HS-27A (cell line): Measurements from ENCODE around the gene CD6.
"Not testable (repeated sequence)": the region's sequence is repeated elsewhere in the genome, so short reads cannot be mapped to it uniquely, and the experiment has no call there.

Experiments
- DNase-seq: peaks from one replicate; pipeline ENCODE4 v3.0.0-alpha.2; 2012; ENCODE audit warnings: low read depth, missing footprints

CD6 gene

DNA sequence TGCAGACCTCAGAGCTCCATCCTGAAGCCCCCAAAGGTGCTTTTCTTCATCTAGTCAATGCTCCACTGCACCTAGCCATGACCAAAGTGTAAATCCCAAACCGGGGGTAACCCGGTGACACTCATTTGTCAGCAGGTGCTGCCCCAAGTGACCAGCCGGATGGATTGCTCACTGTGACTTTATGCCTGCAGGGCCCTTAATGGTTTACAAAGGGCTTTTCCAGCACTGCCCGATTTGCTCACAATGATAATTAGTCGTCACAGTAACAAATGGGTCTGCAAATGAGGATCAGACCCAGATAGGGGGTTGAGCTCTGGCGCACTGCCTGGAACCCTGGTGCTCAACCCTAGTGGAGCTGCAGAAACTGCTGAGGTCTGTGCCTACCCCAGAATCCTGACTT lies 85.1 kb downstream of the CD6 start:
- no peak for DNase-seq

DNA sequence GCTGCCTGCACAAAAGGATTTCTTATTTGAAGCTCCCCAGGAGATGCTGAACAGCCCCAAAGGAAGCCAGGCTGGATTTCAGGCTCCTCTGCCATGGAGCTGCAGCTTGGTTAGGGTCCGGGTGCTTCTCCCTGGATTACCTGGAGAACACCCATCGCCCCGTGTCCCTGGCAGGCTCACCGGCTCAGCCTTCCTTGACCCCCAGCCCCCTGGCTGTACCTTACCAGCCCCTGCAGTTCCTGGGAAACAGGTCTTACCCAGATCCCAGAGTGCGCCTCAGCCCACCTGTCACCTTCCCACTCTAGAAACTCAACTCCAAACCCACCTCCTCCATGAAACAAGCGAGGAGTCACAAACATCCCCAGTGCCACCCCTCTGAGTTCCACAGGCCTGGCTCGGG lies 85.5 kb downstream of the CD6 start:
- DNase-seq = no peak

DNA sequence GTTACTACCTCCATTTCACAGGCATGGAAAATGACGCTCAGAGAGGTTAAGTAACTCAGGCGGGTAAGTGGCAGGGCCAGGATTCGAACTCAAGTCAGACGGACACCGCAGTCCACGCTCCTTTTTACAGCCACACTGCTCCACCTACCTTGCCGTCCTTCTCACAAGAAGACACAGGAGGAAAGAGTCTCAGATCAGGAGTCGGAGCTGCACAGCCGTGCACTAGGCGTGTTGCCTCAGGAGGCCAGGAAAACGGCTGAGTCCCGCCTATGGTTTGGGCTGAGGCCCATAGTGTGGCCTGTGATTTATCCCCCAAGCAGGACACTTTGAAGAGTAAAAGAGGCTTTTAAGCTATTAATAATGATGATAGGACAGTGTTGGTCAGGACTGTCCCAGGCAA lies 86.1 kb downstream of the CD6 start:
- no peak for DNase-seq

DNA sequence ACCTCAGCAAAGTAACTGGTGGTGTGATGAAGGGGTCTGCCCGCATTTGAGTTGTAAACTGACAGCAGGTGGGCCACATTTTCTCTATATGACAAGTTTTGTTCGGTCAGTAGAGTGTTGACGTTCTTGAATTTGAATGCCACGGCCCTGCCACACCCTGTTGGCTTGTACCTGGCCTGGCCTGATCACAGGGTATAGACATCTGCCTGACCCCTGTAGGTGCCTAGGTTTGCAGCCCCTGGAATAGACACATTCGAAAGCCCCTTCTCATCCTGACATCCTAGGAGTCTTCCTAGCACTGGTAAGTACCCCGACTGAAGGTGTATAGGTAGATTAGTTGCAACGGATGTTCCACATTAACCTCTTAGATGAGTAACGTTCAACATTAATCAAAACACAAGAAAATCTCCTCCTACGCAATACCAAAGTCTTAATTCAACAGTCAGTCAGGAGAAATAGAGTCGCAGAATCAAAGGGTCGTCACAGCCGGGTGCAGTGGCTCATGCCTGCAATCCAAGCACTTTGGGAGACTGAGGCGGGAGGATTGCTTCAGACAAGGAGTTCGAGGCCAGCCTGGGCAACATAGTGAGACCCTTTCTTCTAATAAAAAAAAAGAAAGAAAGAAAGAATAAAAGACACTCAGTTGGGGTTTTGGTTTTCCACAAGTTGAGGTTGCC lies 87.2 kb downstream of the CD6 start:
- no peak for DNase-seq

DNA sequence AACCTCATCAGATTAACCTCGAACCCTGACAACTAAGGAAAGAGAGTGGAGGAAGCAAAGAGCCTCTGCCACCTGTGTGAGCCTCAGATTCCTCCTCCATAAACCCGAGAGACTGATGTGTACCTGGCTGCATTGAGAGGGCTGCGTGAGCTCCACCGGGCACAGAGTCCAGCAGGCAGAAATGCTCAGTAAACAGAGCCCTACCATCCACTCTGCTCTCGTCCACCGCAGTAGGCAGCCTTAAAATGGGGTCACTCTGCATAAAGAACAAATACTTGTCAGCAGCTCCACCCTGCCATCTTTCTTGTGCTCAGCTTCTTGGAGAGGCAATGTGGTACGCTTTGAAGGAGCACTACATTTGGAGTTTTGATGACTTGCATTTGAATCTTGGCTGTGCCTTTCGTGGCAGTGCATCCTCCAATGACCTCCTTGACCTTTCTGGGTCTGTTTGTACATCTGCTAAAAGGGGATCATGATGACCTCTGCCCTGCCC lies 87.8 kb downstream of the CD6 start:
- no peak for DNase-seq

DNA sequence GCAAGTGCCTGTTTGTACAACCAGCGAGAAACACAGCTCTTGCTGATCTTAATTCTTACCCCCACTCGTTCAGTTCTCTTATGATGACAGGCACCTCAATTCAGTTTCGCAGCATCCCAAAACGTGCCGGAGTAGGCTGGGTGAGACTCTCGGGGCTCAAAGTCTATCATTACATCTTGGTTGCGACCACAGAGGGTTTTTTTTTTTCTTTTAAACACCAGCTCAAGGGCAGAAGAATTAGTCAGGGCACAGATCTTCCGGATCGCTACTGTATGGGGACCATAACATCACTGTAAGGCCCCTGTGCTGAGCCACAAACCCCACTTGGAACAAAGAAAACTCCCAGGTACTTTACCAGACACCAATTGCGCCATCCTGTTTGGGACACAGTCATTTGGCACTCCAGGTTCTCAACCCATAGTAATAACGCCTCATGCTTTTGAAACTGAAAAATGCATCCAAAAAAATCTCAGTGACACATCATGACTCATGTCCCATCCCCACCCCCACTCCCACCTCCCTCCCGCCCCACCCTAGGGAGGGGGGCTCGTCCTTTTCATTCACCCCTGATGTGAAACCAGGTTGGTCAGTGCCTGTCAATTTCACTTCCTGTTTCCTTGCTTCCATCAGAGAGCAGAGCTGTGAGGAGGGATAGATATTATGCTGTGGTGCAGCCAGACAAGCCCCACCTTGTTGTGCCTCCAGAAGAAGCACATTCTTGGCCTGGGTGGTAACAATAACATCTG lies 89.8 kb downstream of the CD6 start:
- DNase-seq = no peak

DNA sequence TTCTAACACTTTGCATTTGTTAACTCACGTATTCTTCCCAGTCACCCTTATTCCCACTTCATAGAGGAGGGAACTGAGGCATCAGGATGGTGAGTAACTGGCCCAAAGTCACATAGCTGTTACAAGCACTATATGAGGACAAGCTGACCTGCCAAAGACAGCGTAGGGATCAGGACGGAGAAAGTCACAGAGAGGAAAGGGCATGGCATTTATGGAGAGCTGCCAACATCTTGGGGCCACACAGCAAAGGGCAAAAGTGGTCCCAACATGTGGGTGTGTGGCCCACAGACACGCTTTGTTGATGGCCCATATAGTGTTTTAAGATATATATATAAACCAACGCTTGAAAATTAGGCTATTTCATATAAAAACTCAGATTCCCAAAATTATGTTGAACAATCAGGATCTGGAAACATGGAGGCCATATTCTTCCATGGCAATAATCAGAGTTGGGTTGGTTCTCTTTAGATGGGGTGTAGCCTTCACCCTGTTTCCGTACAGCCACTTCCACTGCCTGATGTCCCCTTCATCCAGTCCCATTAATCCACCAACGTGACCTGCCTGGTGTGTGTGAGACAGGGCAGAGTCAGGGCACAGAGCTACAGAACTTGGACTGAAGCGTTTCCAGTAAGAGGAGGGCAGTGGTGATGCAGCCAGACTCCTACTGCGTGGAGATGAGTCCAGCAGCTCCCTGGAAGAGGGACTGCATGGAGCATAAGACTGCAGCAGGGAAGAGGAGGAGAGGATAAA lies 90.9 kb downstream of the CD6 start:
- DNase-seq = no peak

DNA sequence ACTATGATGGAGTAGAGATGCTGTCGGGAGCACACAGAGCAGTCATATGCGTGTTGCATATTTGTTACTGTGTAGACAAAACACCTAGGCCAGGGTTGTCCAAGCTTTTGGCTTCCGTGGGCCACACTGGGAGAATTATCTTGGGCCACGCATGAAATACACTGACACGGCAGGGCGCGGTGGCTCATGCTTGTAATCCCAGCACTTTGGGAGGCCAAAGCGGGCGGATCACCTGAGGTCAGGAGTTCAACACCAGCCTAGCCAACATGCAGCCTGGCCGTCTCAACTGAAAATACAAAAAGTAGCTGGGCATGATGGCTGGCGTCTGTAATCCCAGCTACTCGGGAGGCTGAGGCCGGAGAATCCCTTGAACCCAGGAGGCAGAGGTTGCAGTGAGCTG lies 93.8 kb downstream of the CD6 start:
- DNase-seq = not testable (repeated sequence)

DNA sequence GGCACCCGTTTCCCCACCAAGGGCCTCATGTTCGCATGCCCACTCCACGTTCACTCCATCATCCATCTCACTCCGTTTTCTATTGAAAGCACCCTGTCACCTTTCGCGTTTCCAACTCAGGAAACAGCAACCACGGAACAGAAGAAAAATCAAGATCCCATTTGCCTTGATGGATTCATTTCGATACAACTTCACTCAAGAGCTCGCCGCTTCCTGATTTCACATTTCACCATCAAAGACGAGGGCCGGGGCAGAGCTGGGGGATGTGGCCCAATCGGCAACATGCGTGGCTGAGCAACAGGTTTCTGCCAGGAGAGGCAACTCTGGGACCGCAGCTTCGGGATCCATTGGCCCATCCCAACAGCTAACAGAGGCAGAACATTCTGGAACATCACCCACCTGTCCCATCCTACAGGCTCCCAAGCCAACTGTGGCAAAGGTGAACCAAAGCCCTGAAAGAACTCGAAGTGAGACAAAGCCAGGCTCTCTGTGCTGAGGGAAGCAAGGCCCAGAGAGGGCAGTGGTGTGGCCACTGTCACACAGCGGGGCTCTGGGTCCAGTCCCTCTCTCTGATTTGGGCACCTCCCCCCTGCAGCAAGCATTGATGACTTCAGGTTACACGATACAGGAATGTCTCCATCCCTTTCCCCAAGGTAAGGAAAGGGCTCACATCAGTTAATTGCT lies 94.6 kb downstream of the CD6 start:
- DNase-seq = no peak

DNA sequence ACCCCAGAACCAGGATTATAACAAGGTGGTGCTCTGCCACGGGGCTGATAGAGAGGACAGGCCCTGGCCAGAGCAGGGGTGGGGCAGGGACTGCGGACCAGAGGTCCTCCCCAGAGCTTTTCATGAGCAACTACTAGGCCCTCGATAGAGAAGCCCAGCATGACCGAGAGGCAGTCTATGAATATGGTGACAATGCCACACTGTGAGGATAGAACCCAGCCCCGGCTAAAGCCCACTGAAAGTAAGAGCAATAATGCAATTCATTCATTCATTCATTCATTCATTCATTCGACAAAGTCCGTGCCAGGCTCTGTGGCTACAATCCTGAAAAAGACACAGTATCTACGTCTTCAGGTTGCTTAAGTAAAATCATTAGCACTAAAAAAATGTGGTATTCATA lies 95.2 kb downstream of the CD6 start:
- no peak for DNase-seq

DNA sequence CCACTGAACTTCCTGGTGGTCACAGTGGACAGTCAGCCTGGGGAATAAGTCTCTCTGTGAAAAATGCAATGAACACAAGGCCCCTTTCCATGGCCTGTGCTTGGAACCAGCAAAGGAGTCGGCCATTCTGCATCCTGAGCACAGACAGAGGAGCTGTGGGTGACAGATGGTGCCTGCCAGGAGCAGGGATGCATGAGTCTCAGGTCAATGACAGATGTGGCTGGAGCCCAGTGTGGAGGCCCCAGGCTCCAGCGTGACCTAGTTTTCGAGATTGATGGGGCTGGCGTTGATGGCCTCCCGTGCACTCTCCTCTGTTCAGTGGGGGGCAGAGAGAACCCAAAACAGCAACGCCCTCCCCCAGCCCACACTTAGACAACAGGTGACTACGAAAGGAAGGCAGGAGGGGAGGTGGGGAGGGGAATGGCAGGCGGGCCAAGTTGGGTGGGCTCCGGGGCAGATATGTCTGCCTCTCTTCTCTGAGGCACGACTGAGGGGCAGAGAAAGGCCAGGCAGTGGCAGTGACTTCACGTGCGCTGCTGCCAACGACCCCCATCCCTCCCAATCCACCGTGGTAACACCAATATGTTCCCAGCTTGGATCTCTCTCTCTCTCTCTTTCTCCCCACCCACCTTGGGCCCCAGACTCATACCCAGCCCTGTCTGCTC lies 96.4 kb downstream of the CD6 start:
- no peak for DNase-seq

DNA sequence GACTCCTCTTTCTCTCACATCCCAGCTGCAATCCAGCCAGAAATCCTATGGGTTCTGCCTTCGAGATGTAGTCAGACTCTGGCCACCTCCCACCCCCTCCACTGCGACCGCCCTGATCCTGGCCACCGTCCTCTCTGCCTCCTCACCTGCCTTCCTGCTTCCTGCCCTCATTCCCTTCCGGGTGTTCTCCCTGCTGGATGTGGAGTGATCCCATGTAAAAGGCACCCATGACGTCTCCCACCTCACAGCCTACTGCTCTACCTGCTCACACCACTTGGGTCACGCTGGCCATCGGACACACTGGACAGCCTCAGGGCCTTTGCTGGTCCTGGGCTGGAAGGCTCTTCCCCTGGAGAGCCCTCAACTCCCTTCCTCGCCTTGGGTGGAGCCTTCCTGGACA lies 97.1 kb downstream of the CD6 start:
- DNase-seq = no peak

DNA sequence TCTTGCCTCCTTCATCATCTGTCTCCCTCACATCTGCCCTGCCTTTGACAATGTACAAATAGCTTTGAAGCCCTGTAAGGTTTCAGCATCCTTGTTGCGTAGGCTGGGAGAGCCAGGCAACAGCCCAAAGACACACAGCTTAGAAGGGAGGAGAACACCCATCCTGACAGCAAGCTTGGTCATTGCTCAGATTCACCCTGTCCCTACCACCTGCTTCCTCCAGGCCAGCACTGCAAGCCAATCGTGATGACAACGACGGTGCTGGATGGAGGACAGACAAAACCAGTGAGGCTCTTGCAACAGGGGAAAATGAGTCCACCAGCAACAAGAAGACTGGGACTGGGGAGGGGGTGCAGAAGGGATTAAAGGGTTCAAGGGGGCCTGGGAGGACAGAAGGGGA lies 97.9 kb downstream of the CD6 start:
- no peak for DNase-seq
